ENCODE data around the gene CACNB4.
A peak's percentile ranks its signal among the peaks of the same experiment; 100 is the strongest.

CACNB4 gene

GRCh38 chr2:152098496-152099366, at the start of gene CACNB4:
TSS of gene CACNB4 (minus strand) at chr2:152099044.
- no peak within 1 kb of the TSS for H3K27ac ChIP-seq
- H3K36me3 ChIP-seq, result no peaks in the 10 kb centered on the region
- no peaks in the 10 kb centered on the region for H3K9me3 ChIP-seq
- no peak for TF ChIP-seq CTCF (IDR thresholded peaks at IDR 0.05)
- peaks cover 51% of the 10 kb centered on the region for H3K27me3 ChIP-seq
- peaks cover 11 to 21% of the 10 kb centered on the region in 2 experiments for H3K4me1 ChIP-seq (ENCODE audit: control insufficient read depth in 1 of 2, insufficient read depth in 1 of 2, low read depth in 1 of 2, low read length in 1 of 2)
- peak within 1 kb of the TSS; percentile 65 to 85 for H3K4me3 ChIP-seq (ENCODE audit: low read depth in 1 of 2, low read length in 1 of 2)

DNA sequence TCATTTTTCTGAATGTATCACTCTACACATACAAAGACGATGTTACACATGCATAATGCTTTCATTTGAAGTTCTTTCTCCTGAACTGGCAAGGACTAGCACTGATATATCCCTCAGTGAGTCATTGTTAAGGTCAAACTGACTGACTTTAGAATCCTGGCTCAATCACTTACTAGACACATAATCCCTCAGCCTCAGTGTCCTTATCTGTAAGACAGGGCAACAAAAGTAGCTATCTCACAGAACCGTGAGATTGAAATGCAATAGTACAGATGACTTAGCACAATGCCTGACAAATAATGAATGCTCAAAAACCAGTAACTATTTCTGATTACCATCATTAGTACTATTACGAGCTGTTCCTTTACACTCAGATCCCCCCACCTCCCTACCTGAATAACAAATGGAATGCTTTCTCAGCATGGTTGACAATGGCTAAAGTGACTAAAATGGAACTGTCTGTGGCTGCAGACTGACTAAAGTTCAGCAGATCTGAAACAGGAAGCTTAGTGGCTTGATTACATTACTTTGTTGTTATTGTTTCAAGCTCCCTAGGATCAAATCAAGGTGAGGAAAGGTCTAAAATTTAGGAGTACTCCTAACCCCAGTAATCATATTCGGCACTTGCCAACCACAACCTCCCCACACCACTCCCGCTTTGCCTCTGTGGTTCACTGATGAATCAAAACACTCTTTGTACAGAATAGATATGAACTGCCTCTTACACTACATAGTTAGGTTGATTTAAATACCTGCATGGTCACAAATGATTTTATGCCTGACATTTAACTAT, 35.8 kb upstream of the CACNB4 start:
- Histone ChIP-seq H3K4me1 (ENCODE audit: control insufficient read depth in 1 of 2, insufficient read depth in 1 of 2, low read depth in 1 of 2, low read length in 1 of 2) (no peaks in the 10 kb centered on the region), H3K27me3 (no peaks in the 10 kb centered on the region), H3K27ac (no peak overlapping the region), H3K9me3 (no peaks in the 10 kb centered on the region), H3K36me3 (peaks cover 23% of the 10 kb centered on the region), H3K4me3 (ENCODE audit: low read depth in 1 of 2, low read length in 1 of 2) (no peak overlapping the region)
- TF ChIP-seq CTCF (IDR thresholded peaks at IDR 0.05), result no peak

DNA sequence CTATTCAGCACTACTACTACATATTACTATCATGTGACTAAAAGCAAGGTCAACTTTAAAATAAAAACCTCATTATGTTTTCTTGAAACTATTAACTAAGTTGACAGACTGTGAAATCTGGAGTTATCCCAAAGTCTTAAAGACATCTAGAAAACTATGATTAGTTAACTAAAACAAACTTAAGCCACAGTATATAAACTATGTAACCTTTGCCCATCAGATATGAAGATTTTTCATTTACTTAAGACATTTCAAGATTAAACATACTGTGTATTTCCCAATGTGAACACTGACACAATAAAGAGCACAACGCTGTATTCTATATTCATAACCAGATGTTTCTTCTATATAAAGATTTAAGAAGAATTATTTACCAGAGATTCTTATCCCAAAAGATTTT, 33.5 kb upstream of the CACNB4 start:
- Histone ChIP-seq H3K27me3 (no peaks in the 10 kb centered on the region), H3K4me3 (ENCODE audit: low read depth in 1 of 2, low read length in 1 of 2) (no peak overlapping the region), H3K27ac (no peak overlapping the region), H3K9me3 (no peaks in the 10 kb centered on the region), H3K36me3 (peaks cover 33% of the 10 kb centered on the region), H3K4me1 (ENCODE audit: control insufficient read depth in 1 of 2, insufficient read depth in 1 of 2, low read depth in 1 of 2, low read length in 1 of 2) (no peaks in the 10 kb centered on the region)
- TF ChIP-seq CTCF (IDR thresholded peaks at IDR 0.05), result no peak

DNA sequence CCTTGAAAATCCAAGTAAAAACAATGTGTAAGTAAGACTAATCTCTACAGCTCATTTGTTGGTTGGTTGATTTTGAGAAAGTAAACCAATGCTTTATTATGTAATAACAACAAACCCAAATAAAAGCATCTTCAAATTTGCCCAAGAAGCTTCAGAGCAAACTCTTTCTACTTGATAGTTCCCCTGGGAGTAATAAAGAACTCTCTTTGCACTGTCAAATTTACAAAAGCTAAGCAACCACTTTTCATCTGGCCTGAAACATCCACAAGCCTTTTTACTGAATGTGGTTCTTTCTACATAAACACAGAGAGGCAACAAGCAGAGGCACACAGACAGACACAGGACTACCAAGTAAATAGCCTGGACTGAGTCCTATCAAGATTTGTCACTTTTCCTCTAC, 28.8 kb upstream of the CACNB4 start:
- no peaks in the 10 kb centered on the region for H3K9me3 ChIP-seq
- peaks cover 63% of the 10 kb centered on the region for H3K36me3 ChIP-seq
- no peak overlapping the region for H3K27ac ChIP-seq
- no peak for TF ChIP-seq CTCF (IDR thresholded peaks at IDR 0.05)
- no peaks in the 10 kb centered on the region for H3K4me1 ChIP-seq (ENCODE audit: control insufficient read depth in 1 of 2, insufficient read depth in 1 of 2, low read depth in 1 of 2, low read length in 1 of 2)
- H3K4me3 ChIP-seq (ENCODE audit: low read depth in 1 of 2, low read length in 1 of 2), result no peak overlapping the region
- no peaks in the 10 kb centered on the region for H3K27me3 ChIP-seq

DNA sequence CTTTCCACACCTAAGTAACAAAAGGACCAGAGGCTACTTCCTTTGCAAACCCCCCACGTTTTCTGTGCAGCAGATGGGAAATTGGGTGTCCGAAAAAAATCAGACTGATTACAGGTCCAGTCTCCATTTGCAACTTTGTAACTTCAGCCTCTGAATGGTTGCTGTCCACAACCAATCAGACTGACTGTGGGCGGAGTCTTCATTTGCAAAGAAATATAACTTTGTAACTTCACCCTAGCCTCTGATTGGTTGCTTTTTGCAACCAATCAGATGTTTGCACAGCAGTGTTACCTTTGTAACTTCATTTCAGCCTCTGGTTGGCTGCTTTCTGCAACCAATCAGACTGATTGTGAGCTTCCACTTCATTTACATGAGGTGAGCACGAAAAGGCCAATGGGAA, 27.8 kb upstream of the CACNB4 start:
- Histone ChIP-seq H3K4me1 (ENCODE audit: control insufficient read depth in 1 of 2, insufficient read depth in 1 of 2, low read depth in 1 of 2, low read length in 1 of 2) (no peaks in the 10 kb centered on the region), H3K4me3 (ENCODE audit: low read depth in 1 of 2, low read length in 1 of 2) (no peak overlapping the region), H3K27ac (no peak overlapping the region), H3K36me3 (peaks cover 65% of the 10 kb centered on the region), H3K9me3 (no peaks in the 10 kb centered on the region), H3K27me3 (no peaks in the 10 kb centered on the region)
- no peak for TF ChIP-seq CTCF (IDR thresholded peaks at IDR 0.05)

Measured in neutrophil (primary cell).